GM10266 (cell line): ENCODE measurements around the gene FAM187B.

Source experiments
- DNase-seq: peaks from one replicate; pipeline ENCODE4 v3.0.0; 2012; ENCODE audit errors: extremely low spot score
- CTCF ChIP-seq: IDR thresholded peaks from 2 replicates; pipeline ENCODE4 v1.5.1; 2012; ENCODE audit warnings: mild to moderate bottlenecking, low read depth; ENCODE audit not compliant: control insufficient read depth, insufficient read depth; ENCODE audit errors: missing control alignments

The FAM187B gene

GRCh38 chr19:35266520-35267352 lies 38.2 kb upstream of the FAM187B start:
- no peak for TF ChIP-seq CTCF
- no peak for DNase-seq

- DNase-seq, result no peak
- no peak for TF ChIP-seq CTCF
Observed at GRCh38 chr19:35265900-35266519, 37.5 kb upstream of the FAM187B start.

- no peak for TF ChIP-seq CTCF
- no peak for DNase-seq
Observed at GRCh38 chr19:35265126-35265899, 36.8 kb upstream of the FAM187B start.

GRCh38 chr19:35264268-35265125 lies 36.0 kb upstream of the FAM187B start:
- no peak for TF ChIP-seq CTCF
- DNase-seq, result no peak

GRCh38 chr19:35262101-35262761 lies 33.7 kb upstream of the FAM187B start:
- TF ChIP-seq CTCF, result no peak
- DNase-seq, result no peak

GRCh38 chr19:35261356-35262100 lies 33.0 kb upstream of the FAM187B start:
- no peak for TF ChIP-seq CTCF
- no peak for DNase-seq
